GM12801 (cell line): ENCODE measurements around the gene RNU5B-1.

Experiments
- CTCF ChIP-seq: IDR thresholded peaks from one replicate; pipeline ENCODE4 v1.5.1; 2011; ENCODE audit warnings: control low read depth; ENCODE audit not compliant: insufficient read length; ENCODE audit errors: extremely low read depth

RNU5B-1 gene

GRCh38 chr15:65285291-65286068, 19.0 kb upstream of the RNU5B-1 start:
- no peak for TF ChIP-seq CTCF

GRCh38 chr15:65286069-65286703, 18.3 kb upstream of the RNU5B-1 start:
- TF ChIP-seq CTCF: no peak

- no peak for TF ChIP-seq CTCF
Observed at GRCh38 chr15:65286704-65287519, 17.6 kb upstream of the RNU5B-1 start, which contains the start of gene PARP16. Gene PARP16, minus strand, starts transcription at chr15:65286883. Its CDS starts 457 bp downstream, at chr15:65286426.

- no peak for TF ChIP-seq CTCF
Observed at GRCh38 chr15:65287520-65287855, 17.0 kb upstream of the RNU5B-1 start.

GRCh38 chr15:65289261-65289854, 15.1 kb upstream of the RNU5B-1 start:
- TF ChIP-seq CTCF: no peak

- no peak for TF ChIP-seq CTCF
Observed at GRCh38 chr15:65290228-65290627, 14.2 kb upstream of the RNU5B-1 start.
